HK-2 (cell line): Measurements from ENCODE around the gene PLXNA2.
A peak's percentile ranks its signal among the peaks of the same experiment; 100 is the strongest.

Source experiments
- DNase-seq: peaks from one replicate; pipeline ENCODE4 v3.0.0-alpha.2; 2018; ENCODE audit not compliant: unreplicated experiment

Gene PLXNA2

DNA sequence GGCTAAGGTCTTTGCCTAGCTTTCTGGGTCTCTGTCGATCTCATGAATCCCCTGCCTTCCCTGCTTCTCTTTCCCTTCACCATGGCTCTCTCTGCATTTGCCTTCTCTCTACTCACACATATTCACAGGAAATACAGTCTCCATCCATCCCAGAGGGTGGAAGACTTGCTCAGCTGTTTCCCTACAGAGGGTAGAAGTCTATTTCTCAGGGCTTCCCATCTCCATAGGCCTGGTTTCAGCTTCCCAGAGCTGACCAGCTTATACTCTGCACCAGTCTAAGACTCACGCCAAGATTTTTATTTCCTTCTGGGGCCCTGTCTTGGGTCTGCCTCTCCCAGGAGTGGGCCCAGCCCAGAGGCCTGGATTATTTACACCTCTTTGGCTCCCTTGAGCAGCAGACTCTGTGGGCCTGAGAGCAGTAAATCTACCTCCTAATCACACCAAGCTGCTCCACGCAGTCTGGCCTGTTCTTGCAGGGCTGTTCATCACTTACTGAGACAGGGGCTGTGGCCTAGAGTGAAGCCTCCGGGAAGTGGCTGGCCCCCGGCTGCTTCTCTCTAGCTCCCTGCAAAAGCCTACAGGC lies 102.5 kb downstream of the PLXNA2 start:
- no peak for DNase-seq

DNA sequence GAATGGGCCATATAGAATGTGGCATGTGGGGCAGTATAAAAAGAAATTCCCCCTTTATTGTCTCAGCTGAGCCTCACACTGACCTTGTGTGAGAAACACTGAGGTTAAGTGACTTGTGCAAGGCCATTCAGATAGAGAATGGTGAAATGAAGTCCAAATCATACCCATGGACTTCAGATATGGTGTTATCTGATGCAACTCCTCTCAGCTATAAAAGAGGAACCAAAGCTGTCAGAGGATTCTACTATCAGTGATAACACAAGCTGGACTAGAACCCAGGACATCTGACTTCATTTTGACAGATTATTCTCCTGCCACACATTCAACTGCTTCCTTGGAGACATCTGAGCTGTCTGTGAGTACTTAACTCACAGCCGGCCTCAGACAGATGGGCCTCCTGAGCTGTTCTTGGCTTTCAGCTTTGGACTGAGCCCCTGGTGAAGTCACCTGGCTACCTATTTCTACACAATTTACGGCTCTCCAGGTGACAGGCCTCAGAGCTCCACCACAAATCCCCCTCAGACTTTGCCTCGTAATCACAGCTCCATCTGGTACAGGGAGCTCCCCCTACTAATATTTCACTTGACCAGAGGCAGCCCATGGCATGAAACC lies 104.6 kb downstream of the PLXNA2 start:
- no peak for DNase-seq

- no peak for DNase-seq
These were observed 107.0 kb downstream of the PLXNA2 start for GRCh38 chr1:208137193-208137592.

- no peak for DNase-seq
These were observed 107.6 kb downstream of the PLXNA2 start for GRCh38 chr1:208136459-208137182.

DNA sequence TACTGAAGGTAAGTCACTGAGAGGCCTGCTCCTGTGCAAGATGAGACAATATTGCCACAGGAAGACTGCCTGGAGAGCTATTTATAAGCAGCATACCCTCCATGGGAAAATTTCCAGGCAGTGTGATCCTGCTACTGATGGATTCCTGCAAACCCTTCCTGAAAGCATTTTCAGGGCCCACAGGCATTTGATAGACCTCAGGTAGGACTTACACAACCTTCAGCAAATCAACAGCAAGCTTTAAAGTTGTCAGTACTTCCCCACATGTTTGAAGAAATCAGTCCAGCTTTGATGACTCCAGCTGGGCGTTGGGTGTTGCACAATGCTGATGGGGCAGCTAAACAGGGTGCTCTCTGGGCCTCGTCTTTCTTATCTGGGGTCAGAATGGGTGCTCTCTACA lies 108.8 kb downstream of the PLXNA2 start:
- DNase-seq, result no peak

- DNase-seq, result no peak
These were observed 109.7 kb downstream of the PLXNA2 start for GRCh38 chr1:208134491-208134890.

DNA sequence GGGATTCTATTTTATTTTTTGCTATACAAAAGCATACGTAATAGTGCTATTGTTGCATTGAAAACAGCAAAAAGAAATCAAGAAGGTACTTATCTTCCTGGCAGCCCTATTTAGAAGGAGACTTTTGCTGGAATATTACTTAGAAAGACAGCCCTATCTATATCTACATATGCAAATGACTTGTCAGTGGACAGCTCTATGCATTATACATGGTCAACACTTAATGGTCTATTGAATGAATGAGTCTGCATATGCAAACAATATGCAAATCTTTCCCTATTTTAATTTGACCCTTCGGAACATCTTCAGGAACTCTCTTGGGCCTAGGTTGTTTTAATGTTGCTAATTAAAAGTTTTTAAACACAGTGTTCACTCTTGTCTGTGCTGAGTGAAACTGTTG lies 110.8 kb downstream of the PLXNA2 start:
- no peak for DNase-seq

GRCh38 chr1:208132287-208132882 lies 111.8 kb downstream of the PLXNA2 start:
- peak; percentile 55 for DNase-seq

- DNase-seq, result no peak
These were observed 112.4 kb downstream of the PLXNA2 start for GRCh38 chr1:208131621-208132286.

GRCh38 chr1:208129487-208129886 lies 114.7 kb downstream of the PLXNA2 start:
- no peak for DNase-seq

DNA sequence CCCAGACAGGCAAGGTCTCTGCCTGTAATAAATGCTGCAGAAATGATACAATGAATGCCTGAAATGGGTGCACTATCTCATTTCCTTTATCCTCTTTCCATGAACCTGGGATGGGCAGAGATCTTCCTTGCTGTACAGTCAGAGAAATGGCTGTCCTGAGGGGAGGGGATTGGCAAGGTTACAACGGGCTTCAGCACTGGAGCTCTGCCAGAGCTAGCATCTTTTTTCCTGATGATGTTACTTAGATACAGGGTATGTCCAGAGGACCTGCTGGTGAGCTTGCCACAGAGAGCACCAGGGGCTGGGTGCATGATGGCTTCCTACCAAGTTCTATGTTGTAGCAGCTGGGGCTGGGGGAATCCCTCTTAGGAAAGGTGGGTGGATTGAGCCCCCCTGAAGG lies 115.1 kb downstream of the PLXNA2 start:
- no peak for DNase-seq

GRCh38 chr1:208127792-208128529 lies 116.2 kb downstream of the PLXNA2 start:
- no peak for DNase-seq

DNA sequence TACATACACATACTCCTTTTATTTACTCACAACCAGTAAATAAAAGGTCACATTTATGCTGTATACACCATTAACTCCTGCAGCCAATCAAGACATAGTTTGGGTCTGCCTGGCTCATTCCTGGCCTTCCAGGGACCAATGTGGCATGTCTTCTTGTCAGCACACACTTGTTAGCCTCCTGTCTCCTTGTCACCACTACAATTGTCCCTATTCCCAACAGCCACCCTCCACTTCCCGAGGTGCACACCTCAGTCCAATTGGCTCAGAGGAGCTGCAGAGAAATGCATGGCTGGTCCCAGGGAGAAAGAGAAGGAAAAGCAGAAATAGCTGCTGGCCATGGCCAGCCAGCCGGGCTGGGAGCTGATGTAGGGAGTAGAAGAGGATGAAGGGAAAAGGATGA lies 116.9 kb downstream of the PLXNA2 start:
- no peak for DNase-seq

- no peak for DNase-seq
These were observed 118.1 kb downstream of the PLXNA2 start for GRCh38 chr1:208126108-208126507.

DNA sequence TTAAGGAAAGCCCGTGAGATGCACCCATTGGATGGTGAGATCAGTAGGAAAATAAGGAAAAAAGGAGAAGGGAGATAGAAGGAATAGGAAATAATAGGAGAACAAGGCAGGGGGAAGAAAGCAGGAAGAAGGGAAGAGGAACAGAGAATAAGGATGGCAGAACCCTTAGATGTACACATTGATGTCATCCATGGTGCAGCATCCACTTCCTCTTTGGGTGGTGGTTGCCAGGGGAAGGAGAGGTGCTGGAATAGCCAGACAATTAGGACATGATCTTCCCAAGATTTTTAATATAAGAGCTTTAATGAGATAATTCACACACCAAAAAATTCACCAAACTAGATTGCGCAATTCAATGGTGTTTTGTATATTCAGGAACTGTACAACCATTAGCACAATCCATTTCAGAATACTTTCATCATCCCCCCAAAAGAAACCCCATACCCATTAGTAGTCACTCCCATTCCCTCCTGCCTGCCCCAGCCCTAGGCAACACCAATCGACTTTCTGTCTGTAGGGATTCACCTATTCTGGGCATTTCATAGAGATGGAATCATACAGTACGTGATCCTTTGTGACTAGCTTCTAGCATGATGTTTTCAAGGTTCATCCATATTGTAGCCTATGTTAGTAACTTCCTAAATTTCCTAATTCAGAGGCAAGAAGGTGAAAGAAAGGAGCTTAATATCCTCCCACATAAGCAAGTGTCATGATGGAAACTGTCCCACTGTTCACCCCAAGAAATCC lies 121.4 kb downstream of the PLXNA2 start:
- no peak for DNase-seq

DNA sequence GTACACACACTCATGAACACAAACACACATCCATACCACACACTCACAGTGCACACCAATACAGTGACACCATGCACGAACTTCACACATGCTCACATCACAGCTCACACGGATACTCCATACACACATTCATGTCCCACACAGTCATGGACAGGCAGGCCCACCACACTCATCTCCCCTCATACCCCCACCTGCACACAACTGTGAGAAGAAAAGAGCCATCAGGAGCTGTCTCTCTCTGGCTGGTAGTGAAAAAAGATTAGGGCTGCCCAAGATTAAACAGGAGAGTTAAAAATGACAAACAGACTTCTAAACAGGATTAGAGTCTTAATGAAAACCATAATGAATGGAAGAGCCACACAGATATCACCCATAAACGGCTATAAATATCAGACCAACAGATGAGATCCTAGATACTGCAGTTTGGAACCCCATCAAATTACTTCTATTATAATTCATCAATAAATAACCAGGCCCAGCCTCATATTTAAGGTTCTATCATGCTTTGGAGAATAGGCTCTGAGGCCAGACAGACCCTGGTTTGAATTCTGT lies 122.3 kb downstream of the PLXNA2 start:
- no peak for DNase-seq

DNA sequence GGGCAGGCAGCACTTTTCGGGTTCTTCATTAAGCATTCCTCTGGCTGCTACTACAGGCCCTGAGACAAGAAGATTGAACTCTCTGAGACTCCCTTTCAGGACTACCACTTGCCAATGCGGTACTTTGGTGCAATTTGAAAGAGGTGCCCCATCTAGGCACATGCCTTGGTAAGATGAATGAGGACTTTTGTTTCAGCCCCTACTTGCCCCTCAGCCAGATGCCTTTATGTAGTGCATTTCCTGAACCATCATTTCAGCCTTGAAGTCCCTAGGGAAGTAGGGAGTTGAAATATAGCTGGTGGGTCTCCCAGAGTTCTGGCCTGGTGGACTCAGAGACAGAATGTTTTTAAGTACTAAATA lies 123.8 kb downstream of the PLXNA2 start:
- no peak for DNase-seq

- no peak for DNase-seq
These were observed 125.2 kb downstream of the PLXNA2 start for GRCh38 chr1:208118841-208119606.

- no peak for DNase-seq
These were observed 125.9 kb downstream of the PLXNA2 start for GRCh38 chr1:208118306-208118705.

DNA sequence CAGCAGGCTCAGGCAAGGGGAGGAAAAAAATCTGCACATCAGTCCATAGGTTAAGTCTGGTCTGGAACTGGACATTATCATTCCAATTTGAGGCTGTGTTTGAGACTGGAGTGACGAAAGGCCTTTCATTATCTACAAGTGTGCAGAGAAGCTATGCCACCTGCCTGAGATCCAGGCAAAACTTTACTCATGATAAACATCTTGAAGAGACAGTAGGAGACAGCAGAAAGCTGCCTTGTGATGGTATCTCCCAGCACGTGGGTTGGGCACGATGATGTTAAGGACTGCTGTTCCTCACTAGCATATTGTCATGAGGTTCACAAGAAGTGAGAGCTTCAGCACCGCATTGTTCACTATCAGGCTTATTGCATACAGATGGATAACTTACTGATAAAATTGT lies 126.4 kb downstream of the PLXNA2 start:
- no peak for DNase-seq
